ENCODE measurements around the gene KCND1. TPM values are rescaled to one million over a fixed set of nuclear protein-coding genes. Genes with fewer than 3 reads are reported as not detected.

KCND1 gene
- polyA plus RNA-seq, 1 donor from 2014 or later = 3.7 TPM

DNA sequence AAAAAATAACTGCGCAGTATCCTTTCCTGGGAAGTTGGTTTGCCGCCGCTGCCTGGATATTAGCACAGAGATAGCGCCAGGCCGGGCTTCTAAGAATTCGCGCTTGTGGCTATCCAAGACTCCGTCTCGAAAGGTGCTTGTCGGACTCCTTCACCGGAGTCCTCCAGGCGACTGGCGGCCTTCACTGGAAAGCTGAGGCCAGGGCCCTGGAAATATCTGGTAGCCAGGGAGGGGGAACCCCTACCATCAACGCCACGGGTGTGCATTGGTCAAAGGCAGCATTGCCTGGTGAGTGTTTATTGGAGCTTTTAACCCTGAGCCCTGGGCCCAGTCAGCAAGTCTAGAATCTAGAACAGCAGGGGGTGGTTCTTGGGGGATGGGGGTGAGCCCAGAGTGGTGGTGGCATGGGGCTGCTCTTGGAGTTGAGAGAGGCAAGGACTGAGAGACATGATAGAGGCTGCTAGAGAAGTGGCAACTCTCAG is 52.2 kb downstream of the KCND1 start:
- TF ChIP-seq MXI1 (conservative IDR thresholded peaks at IDR 0.05; ENCODE audit: poor library complexity, severe bottlenecking) (no peak), SMC3 (conservative IDR thresholded peaks at IDR 0.05; ENCODE audit: poor library complexity) (no peak), CTCF (IDR thresholded peaks at IDR 0.05; ENCODE audit: poor library complexity, severe bottlenecking) (no peak), POLR2AphosphoS5 (IDR thresholded peaks at IDR 0.05) (no peak), RAD21 (conservative IDR thresholded peaks at IDR 0.05) (no peak), EP300 (conservative IDR thresholded peaks at IDR 0.05; ENCODE audit: poor library complexity, severe bottlenecking) (no peak), TAF1 (IDR thresholded peaks at IDR 0.05; ENCODE audit: low read depth) (no peak), EZH2 (IDR thresholded peaks at IDR 0.05; ENCODE audit: borderline replicate concordance, insufficient read depth, low read length, poor library complexity, severe bottlenecking) (no peak)
- TF ChIP-seq, protein P1, sequence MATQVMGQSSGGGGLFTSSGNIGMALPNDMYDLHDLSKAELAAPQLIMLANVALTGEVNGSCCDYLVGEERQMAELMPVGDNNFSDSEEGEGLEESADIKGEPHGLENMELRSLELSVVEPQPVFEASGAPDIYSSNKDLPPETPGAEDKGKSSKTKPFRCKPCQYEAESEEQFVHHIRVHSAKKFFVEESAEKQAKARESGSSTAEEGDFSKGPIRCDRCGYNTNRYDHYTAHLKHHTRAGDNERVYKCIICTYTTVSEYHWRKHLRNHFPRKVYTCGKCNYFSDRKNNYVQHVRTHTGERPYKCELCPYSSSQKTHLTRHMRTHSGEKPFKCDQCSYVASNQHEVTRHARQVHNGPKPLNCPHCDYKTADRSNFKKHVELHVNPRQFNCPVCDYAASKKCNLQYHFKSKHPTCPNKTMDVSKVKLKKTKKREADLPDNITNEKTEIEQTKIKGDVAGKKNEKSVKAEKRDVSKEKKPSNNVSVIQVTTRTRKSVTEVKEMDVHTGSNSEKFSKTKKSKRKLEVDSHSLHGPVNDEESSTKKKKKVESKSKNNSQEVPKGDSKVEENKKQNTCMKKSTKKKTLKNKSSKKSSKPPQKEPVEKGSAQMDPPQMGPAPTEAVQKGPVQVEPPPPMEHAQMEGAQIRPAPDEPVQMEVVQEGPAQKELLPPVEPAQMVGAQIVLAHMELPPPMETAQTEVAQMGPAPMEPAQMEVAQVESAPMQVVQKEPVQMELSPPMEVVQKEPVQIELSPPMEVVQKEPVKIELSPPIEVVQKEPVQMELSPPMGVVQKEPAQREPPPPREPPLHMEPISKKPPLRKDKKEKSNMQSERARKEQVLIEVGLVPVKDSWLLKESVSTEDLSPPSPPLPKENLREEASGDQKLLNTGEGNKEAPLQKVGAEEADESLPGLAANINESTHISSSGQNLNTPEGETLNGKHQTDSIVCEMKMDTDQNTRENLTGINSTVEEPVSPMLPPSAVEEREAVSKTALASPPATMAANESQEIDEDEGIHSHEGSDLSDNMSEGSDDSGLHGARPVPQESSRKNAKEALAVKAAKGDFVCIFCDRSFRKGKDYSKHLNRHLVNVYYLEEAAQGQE (IDR thresholded peaks at IDR 0.05; ENCODE audit: borderline replicate concordance) = no peak
- Histone ChIP-seq H3K4me3 (ENCODE audit: low read length) (peak overlapping the region; percentile 74), H2AFZ (ENCODE audit: low read depth, low read length) (no peak overlapping the region), H3F3A (ENCODE audit: insufficient read depth, low read length, poor library complexity, severe bottlenecking) (no peaks in the 10 kb centered on the region), H3K27ac (ENCODE audit: low read length) (peak overlapping the region; percentile 66), H3K36me3 (ENCODE audit: insufficient read depth, low read length) (no peaks in the 10 kb centered on the region), H3K79me2 (replicated peaks; ENCODE audit: insufficient read depth, low read length) (no peaks in the 10 kb centered on the region), H3K9me2 (ENCODE audit: insufficient read depth, low read length) (no peaks in the 10 kb centered on the region), H4K20me1 (ENCODE audit: insufficient read depth) (no peaks in the 10 kb centered on the region), H3K9me3 (ENCODE audit: low read length) (no peaks in the 10 kb centered on the region), H3K4me2 (ENCODE audit: low read length) (peak overlapping the region; percentile 44), H3K27me3 (ENCODE audit: insufficient read depth, low read depth, low read length) (no peaks in the 10 kb centered on the region), H3K9ac (ENCODE audit: low read length) (peak overlapping the region; percentile 61)

- Histone ChIP-seq H3K27me3 (ENCODE audit: insufficient read depth, low read depth, low read length) (no peaks in the 10 kb centered on the region), H3K79me2 (replicated peaks; ENCODE audit: insufficient read depth, low read length) (no peaks in the 10 kb centered on the region), H3K36me3 (ENCODE audit: insufficient read depth, low read length) (no peaks in the 10 kb centered on the region)
Observed at GRCh38 chrX:48918643-48919340, 52.9 kb downstream of the KCND1 start, which contains the start of gene PIM2. PIM2 (minus strand) TSS chrX:48919024; CDS start chrX:48918834, 190 bp downstream.

More at GRCh38 chrX:48918643-48919340, 52.9 kb downstream of the KCND1 start, which contains the start of gene PIM2:
- peak within 1 kb of the TSS; percentile 66 for H3K9ac ChIP-seq (ENCODE audit: low read length)
- H4K20me1 ChIP-seq (ENCODE audit: insufficient read depth) = no peaks in the 10 kb centered on the region
- H3K4me2 ChIP-seq (ENCODE audit: low read length) = peak within 1 kb of the TSS; percentile 65
- H3K9me2 ChIP-seq (ENCODE audit: insufficient read depth, low read length) = no peaks in the 10 kb centered on the region
- peak within 1 kb of the TSS; percentile 66 for H3K27ac ChIP-seq (ENCODE audit: low read length)
- peak within 1 kb of the TSS; percentile 74 for H3K4me3 ChIP-seq (ENCODE audit: low read length)
- H2AFZ ChIP-seq (ENCODE audit: low read depth, low read length) = no peak within 1 kb of the TSS
- no peaks in the 10 kb centered on the region for H3F3A ChIP-seq (ENCODE audit: insufficient read depth, low read length, poor library complexity, severe bottlenecking)
- no peaks in the 10 kb centered on the region for H3K9me3 ChIP-seq (ENCODE audit: low read length)
- TF ChIP-seq, protein P1 (IDR thresholded peaks at IDR 0.05; ENCODE audit: borderline replicate concordance) = peak; percentile 69
- no peak for TF ChIP-seq EP300 (conservative IDR thresholded peaks at IDR 0.05; ENCODE audit: poor library complexity, severe bottlenecking)
- TF ChIP-seq CTCF (IDR thresholded peaks at IDR 0.05; ENCODE audit: poor library complexity, severe bottlenecking) = peak; percentile 28
- peak; percentile 56 for TF ChIP-seq MXI1 (conservative IDR thresholded peaks at IDR 0.05; ENCODE audit: poor library complexity, severe bottlenecking)
- TF ChIP-seq TAF1 (IDR thresholded peaks at IDR 0.05; ENCODE audit: low read depth) = peak; percentile 91
- TF ChIP-seq EZH2 (IDR thresholded peaks at IDR 0.05; ENCODE audit: borderline replicate concordance, insufficient read depth, low read length, poor library complexity, severe bottlenecking) = no peak
- peak; percentile 76 for TF ChIP-seq POLR2AphosphoS5 (IDR thresholded peaks at IDR 0.05)
- TF ChIP-seq SMC3 (conservative IDR thresholded peaks at IDR 0.05; ENCODE audit: poor library complexity) = no peak
- TF ChIP-seq RAD21 (conservative IDR thresholded peaks at IDR 0.05) = no peak
